HEK293 (cell line): ENCODE measurements around the gene CCDC9.

Source experiments
- ZNF37A ChIP-seq: fragments of 450-650 bp; IDR thresholded peaks from 2 replicates; pipeline ENCODE4 v1.5.1; 2018; ENCODE audit warnings: missing biosample characterization, missing genetic modification characterization
- TF ChIP-seq, protein P1 (sequence below): fragments of 450-650 bp; formaldehyde crosslinking; IDR thresholded peaks from 2 replicates; pipeline ENCODE4 v1.5.1; 2016; ENCODE audit warnings: missing biosample characterization, missing genetic modification characterization

DNA sequence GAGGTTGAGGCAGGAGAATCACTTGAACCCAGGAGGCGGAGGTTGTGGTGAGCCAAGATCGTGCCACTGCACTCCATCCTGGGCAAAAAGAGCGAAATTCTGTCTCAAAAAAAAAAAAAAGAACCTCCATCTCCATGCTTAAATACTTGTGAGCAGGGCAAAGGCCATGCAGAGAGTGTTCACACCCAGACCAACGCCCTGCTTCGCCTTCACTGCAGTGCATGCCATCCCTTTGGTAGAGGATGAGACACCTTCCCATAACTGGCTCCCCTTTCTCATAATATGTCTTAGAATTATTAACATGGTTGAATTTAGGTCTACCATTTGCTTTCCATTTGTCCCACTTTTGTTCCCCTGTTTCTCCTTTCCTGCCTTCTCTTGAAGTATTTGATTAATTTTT is 40.7 kb upstream of the CCDC9 start:
- TF ChIP-seq ZNF37A (tag by site-specific recombination) = no peak
- TF ChIP-seq, protein P1, sequence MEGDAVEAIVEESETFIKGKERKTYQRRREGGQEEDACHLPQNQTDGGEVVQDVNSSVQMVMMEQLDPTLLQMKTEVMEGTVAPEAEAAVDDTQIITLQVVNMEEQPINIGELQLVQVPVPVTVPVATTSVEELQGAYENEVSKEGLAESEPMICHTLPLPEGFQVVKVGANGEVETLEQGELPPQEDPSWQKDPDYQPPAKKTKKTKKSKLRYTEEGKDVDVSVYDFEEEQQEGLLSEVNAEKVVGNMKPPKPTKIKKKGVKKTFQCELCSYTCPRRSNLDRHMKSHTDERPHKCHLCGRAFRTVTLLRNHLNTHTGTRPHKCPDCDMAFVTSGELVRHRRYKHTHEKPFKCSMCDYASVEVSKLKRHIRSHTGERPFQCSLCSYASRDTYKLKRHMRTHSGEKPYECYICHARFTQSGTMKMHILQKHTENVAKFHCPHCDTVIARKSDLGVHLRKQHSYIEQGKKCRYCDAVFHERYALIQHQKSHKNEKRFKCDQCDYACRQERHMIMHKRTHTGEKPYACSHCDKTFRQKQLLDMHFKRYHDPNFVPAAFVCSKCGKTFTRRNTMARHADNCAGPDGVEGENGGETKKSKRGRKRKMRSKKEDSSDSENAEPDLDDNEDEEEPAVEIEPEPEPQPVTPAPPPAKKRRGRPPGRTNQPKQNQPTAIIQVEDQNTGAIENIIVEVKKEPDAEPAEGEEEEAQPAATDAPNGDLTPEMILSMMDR (tag by site-specific recombination) = no peak
